Dedifferentiated amniotic fluid mesenchymal stem cell (primary cell): ENCODE results near the gene EHBP1.

Source experiments
- DNase-seq: peaks from one replicate; pipeline ENCODE4 v3.0.0-alpha.2; 2016; ENCODE audit errors: extremely low spot score

The EHBP1 gene

GRCh38 chr2:62785216-62785615 is 79.7 kb downstream of the EHBP1 start:
- no peak for DNase-seq

GRCh38 chr2:62785810-62786597 is 80.5 kb downstream of the EHBP1 start:
- DNase-seq = no peak

- no peak for DNase-seq
These were observed 81.9 kb downstream of the EHBP1 start for GRCh38 chr2:62787386-62787785.

GRCh38 chr2:62789518-62789917 is 84.0 kb downstream of the EHBP1 start:
- DNase-seq = no peak

- DNase-seq = no peak
These were observed 84.4 kb downstream of the EHBP1 start for GRCh38 chr2:62789918-62790317.

GRCh38 chr2:62792408-62792807 is 86.9 kb downstream of the EHBP1 start:
- DNase-seq = no peak

- DNase-seq = no peak
These were observed 87.7 kb downstream of the EHBP1 start for GRCh38 chr2:62793213-62793612.

- peak; percentile 40 for DNase-seq
These were observed 89.3 kb downstream of the EHBP1 start for GRCh38 chr2:62794791-62795190.

- no peak for DNase-seq
These were observed 89.8 kb downstream of the EHBP1 start for GRCh38 chr2:62795341-62795740.

GRCh38 chr2:62797107-62797506 is 91.6 kb downstream of the EHBP1 start:
- DNase-seq = no peak

- no peak for DNase-seq
These were observed 95.1 kb downstream of the EHBP1 start for GRCh38 chr2:62800618-62801017.

- no peak for DNase-seq
These were observed 95.6 kb downstream of the EHBP1 start for GRCh38 chr2:62801110-62801509.

- DNase-seq = no peak
These were observed 96.5 kb downstream of the EHBP1 start for GRCh38 chr2:62801814-62802523.

- DNase-seq = no peak
These were observed 98.4 kb downstream of the EHBP1 start for GRCh38 chr2:62803961-62804360.

GRCh38 chr2:62806231-62806630 is 100.7 kb downstream of the EHBP1 start:
- no peak for DNase-seq

GRCh38 chr2:62808554-62808953 is 103.0 kb downstream of the EHBP1 start:
- no peak for DNase-seq

GRCh38 chr2:62811086-62811485 is 105.6 kb downstream of the EHBP1 start:
- DNase-seq = no peak

GRCh38 chr2:62811972-62812371 is 106.5 kb downstream of the EHBP1 start:
- no peak for DNase-seq

GRCh38 chr2:62812921-62813825 is 107.7 kb downstream of the EHBP1 start:
- no peak for DNase-seq

- no peak for DNase-seq
These were observed 108.6 kb downstream of the EHBP1 start for GRCh38 chr2:62814123-62814522.

- DNase-seq = no peak
These were observed 111.8 kb downstream of the EHBP1 start for GRCh38 chr2:62817348-62817747.

- no peak for DNase-seq
These were observed 112.6 kb downstream of the EHBP1 start for GRCh38 chr2:62817995-62818713.
